ENCODE measurements around the gene SIDT2.

- no peak for TF ChIP-seq CTCF (IDR thresholded peaks at IDR 0.05; ENCODE audit: low read length)
- TF ChIP-seq EZH2phosphoT487 (IDR thresholded peaks at IDR 0.05; ENCODE audit: low read length): no peak
These were observed 20.1 kb downstream of the SIDT2 start for GRCh38 chr11:117198613-117199012.

Data from MM.1S (cell line).